OCI-LY3 (cell line): Measurements from ENCODE around the gene AMDHD1.

Source experiments
- CTCF ChIP-seq: fragments of 200-600, 300-600 bp; sonication (generic); IDR thresholded peaks from 2 replicates; pipeline ENCODE4 v1.5.1; 2014; ENCODE audit warnings: antibody characterized with exemption, low read length, low read depth
- EZH2phosphoT487 ChIP-seq: fragments of 200-600 bp; shearing (Covaris generic); IDR thresholded peaks from 2 replicates; pipeline ENCODE4 v1.6.1; 2018; ENCODE audit warnings: antibody characterized with exemption, mixed run types, low read depth

GRCh38 chr12:95997276-95997675, 54.1 kb downstream of the AMDHD1 start:
- TF ChIP-seq CTCF (no peak), EZH2phosphoT487 (no peak)
